HG03045 (cell line): ENCODE measurements around the gene PPP2R5B.
"Not testable (repeated sequence)": the region's sequence is repeated elsewhere in the genome, so short reads cannot be mapped to it uniquely, and the experiment has no call there.

Experiments
- ATAC-seq: cut with Tn5 transposase; IDR thresholded peaks from one replicate; pipeline ENCODE4 v1.9.1; 2021; ENCODE audit warnings: mild to moderate bottlenecking, moderate library complexity; ENCODE audit not compliant: unreplicated experiment

Gene PPP2R5B

GRCh38 chr11:64970731-64971151 is 46.3 kb downstream of the PPP2R5B start:
- no peak for ATAC-seq

GRCh38 chr11:64971421-64972233 is 47.1 kb downstream of the PPP2R5B start, which contains the start of gene MAJIN:
Gene MAJIN, minus strand, starts transcription at chr11:64972108. Its CDS starts 12,703 bp downstream, at chr11:64959405.
- ATAC-seq = no peak

GRCh38 chr11:64974124-64974523 is 49.6 kb downstream of the PPP2R5B start:
- no peak for ATAC-seq

GRCh38 chr11:64976651-64977050 is 52.2 kb downstream of the PPP2R5B start:
- ATAC-seq = no peak

GRCh38 chr11:64983339-64983738 is 58.9 kb downstream of the PPP2R5B start:
- ATAC-seq = not testable (repeated sequence)
